HG03175 (cell line): ENCODE results near the gene FAM193B.
"Not testable (repeated sequence)": the region's sequence is repeated elsewhere in the genome, so short reads cannot be mapped to it uniquely, and the experiment has no call there.

ENCODE experiments used
- ATAC-seq: cut with Tn5 transposase; IDR thresholded peaks from one replicate; pipeline ENCODE4 v1.9.1; 2021; ENCODE audit warnings: mild to moderate bottlenecking, moderate library complexity; ENCODE audit not compliant: unreplicated experiment

Gene FAM193B

DNA sequence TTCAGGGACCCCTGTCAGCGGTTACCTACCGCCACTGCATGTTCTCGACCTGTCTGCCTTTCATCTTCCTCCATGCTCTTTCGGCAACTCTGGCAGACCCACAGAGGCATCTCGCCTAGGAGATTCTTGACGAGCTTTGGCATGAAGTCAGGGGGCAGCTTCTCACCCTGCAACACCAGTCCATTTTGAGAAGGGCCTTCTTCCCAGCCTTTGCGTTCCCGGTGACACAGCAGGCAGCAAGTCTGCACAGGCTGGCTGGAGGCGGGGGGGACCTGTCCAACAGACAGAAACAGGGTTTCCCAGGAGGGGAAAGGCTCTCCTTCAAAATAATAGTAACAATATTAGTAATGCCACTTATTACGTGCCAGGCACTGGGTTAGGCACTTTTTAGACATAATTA lies 15.5 kb downstream of the FAM193B start:
- no peak for ATAC-seq

DNA sequence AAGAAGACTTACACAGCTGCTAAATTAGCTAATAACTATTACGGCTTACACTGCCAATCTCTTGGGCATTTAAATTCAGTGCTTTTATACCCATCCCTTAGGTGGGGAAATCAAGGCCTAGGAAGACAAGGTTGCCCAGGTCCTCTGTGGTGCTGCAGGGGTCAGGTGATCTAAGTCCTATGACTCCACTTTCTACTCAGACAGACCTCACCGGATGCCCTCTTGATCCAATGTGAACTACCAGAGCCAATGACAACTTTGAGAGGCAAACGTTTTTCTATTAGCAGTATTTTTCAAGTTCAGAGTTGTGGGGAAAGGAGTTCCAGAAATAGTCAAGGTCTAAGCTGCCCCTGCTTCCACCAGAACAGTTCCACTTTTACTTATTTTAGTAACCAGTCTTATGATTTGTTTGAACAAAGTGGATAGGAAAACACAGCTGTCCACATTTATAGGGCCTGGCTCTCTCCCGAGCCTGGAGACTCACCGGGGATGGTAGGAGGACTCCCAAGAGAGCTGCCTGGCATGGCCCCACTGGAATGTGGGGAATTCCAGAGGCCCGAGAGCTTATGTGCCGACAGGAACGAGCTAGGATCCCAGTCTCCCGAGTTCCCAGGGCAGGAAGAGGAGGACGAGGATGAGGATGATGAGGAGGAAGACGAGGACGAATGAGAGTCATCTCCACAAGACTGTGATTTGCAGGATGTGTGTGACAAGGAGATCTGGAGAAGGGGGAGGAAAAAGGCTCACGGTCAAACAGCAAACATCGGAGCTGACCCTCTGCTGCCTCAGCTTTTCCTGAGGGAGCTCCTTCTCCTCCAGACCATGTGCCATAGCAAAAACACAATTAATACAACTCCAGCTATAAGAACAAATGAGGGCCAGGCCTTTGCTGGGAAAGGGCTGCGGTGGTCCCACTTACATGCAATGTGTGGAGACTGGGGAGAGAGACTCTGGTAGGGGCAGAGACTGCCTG lies 16.7 kb downstream of the FAM193B start:
- no peak for ATAC-seq

DNA sequence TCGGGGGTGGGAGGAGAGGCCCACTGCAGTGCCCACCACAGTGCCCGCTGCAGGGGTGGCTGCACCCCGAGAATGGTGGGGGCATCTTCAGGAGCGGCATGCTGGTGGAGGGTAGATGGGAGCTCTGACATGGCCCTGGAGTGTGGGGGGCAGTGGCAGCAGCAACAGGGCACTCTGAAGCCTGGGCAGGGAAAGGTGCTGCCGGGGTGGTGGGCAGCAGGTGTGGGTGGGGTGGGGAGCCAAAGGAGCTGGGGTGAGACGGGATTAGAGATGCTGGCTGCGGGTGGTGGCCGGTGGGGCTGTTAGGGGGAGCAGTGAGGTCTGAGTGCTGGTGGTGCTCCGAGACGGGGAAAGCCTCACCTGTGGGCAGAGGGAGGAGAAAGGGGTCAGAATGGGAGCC lies 18.0 kb downstream of the FAM193B start:
- no peak for ATAC-seq

DNA sequence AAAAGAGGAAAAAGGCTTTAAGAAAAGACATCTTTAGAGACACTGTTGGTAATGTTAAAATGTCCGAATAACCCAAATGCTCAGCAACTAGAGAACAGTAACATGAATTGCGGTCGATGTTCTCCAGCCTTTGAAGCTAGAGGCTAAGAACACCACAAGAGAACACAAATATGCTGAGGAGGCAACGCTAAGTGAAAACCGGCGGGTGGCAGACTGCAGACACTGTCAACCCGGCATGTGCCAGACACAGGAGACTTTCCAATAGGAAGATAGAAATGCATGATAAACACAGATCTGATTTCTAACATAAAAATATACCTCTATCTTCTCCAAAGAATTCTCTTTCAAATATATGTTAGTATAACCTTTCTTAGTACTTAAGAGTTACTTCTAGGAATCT lies 19.2 kb downstream of the FAM193B start:
- ATAC-seq: no peak

DNA sequence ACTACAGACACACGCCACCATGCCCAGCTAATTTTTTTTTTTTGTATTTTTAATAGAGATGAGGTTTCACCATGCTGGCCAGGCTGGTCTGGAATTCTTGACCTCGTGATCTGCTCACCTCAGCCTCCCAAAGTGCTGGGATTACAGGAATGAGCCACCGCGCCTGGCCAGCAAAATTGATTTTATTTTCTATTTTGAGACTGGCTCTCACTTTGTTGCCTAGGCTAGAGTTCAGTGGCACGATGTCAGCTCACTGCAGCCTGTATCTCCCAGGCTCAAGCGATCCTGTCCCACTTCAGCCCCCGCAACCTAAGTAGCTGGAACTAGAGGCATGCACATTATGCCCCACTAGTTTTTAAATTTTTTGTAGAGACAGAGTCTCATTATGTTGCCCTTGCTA lies 19.9 kb downstream of the FAM193B start:
- not testable (repeated sequence) for ATAC-seq

DNA sequence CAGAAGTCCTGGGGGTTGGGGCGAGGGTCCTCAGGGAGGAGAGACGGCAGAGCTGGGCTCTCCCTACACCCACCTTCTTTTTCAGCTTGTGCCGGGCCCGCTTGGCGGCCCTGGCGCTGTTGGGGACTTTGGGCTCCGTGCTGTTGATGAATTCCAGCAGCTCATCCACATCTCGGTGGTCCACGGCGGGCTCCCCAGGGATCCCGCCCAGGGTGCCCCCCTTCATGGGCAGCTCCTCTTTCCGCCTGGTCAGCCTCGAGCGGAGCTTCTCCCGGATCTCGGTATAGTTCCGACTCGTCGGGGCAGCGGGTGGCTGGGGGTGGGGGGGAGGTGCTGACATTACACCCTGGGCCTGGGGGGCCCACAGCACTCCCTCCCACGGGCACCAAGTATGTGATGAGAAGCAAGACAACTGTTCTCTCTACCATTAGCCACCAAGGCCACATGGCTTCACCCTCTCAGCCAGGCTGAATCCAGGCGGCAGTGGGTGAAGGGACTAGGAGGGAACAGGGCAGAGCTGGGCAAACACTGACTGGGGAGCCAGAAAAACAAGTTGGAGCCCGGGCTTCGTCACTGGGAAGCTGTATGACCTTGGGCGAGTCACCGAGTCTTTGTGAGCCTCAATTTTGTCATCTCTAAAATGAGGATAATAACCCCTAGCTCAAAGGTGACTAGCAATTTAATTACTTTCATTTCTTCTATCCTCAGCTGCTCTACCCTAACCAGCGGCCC lies 23.0 kb downstream of the FAM193B start:
- no peak for ATAC-seq

DNA sequence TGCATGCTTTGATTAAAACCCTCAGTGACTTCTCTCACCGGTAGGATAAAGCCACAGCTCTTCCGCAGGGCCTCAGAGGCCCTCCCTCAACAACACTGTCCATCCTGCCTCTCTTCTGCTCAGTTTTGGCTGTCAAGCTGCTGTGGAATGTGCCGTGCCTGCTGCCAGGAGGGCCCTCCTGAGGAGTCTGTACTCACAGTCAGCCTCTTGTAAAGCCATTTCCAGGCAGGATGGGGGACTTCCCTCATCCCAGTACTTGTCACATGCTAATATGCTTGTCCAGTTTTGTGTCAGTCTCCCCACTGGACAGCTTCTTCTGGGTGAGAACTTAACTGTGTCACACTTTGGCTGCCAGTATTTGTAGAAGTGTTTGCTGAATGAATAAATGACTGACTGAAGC lies 23.7 kb downstream of the FAM193B start:
- no peak for ATAC-seq

DNA sequence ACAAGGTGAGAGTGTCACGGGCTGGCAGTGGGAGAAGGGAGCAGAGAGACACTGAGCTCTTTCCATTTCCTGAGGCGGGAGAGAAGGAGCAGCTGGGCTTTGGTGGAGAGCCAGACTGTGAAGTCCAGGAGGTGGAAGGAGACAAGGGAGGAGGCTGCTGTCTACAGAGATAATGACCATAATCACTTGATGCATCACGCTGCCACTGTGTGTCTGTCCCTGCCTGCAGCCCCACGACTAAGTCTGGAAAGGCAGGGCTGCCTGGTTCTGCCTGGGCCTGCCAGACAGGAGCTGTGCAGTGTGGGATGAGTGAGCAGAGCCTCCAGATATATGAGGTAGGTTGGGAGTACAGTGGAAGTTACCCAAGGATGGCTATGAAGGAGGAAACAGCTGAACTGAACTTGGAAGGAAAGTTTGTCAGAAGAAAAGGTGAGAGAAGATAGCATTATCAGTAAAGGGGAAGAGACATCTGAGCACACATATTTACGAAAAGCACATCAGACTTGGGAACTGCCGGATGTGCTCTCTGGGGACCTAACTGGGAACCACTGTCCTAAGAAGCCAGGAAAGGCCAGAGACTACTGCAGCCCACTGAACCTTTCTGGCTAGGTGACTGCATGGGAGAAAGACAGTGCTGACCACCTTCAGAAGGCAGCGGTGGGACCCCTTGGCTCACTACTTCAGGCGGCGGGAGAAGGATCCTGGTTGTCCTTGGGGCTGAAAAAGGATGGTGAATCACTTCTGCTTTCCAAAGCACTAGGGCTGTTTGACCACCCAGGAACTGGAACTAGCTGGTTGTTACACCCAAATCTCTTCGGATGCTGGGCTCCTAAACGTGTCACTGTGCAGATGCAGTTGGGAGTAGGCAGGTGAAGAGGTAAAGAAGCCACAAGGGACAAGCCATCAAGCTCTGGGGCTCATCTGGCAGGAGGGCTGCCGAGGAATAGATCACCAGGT lies 24.8 kb downstream of the FAM193B start:
- no peak for ATAC-seq

DNA sequence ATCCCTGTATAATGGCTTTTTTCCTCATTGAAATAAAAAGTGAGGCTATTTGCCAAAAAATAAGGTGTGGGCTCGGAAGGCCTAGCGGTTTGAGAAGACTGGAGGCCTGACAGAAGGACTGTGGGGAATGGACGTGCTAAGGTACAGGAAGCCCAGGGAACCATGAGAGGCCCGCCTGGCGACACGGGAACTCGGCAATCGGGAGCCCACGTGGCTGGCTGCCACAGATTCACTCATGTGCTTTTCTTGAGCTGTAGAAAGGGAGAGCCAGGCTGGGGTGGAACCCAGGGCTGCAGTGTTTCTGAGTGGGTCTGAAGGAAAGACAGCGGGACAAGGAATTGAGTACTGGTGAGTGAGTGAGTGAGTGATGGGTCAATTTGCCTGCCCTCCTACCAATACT lies 25.7 kb downstream of the FAM193B start:
- no peak for ATAC-seq

DNA sequence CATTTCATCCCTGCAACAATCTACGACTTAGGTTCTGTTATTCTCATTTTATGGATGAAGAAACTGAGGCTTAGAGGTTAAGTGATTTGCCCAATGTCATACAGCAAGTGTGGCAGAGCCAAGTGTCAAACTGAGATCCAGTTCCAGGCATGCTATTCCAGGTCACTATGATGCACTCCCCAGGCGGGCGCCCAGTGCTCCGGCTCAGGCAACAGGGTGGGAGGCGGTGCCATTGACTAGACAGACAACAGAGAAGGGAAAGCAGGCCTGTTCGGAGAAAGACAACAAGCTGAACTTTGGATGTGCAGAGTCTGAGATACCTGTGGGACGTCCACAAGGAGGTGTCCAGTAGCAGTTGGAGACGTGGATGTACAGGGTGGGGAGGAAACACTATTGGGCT lies 26.8 kb downstream of the FAM193B start:
- ATAC-seq: no peak

DNA sequence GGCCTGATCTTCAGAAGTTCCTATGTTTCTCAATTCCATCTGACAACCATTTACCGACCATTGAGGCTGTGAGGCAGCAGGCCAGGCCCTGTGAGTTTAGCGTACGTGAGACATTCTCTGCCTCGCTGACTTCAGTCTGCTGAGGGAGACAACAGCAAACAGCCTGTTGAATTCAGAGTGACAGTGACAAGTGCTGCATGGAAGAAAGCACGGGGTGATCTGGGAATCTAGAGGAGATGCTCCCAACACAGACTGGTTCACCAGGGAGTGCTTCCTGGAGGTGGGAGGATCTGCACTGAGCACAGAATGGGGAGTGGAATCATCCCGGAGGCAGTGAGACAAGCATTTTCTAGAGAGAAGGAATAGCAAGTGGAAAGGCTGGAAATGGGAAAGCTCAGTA lies 27.6 kb downstream of the FAM193B start:
- no peak for ATAC-seq

DNA sequence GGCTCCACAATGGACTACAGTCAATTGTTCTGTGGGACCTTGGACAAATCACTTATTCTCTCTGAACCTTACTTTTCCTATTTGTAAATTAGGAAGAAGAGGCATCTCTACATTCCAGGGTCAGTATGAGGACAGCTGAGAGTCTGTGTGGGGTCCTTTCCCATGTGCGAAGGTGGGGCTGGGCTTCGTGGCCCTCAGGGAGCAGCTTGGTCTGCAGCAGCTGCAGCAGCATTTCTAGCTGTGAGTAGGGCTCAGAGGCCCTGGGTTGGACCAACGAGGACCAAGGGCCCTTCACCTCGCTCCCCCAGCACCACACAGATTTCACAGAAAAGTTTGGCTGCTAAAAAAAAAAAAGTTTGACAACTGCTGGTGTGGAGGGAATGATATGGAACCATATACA lies 28.2 kb downstream of the FAM193B start:
- no peak for ATAC-seq

DNA sequence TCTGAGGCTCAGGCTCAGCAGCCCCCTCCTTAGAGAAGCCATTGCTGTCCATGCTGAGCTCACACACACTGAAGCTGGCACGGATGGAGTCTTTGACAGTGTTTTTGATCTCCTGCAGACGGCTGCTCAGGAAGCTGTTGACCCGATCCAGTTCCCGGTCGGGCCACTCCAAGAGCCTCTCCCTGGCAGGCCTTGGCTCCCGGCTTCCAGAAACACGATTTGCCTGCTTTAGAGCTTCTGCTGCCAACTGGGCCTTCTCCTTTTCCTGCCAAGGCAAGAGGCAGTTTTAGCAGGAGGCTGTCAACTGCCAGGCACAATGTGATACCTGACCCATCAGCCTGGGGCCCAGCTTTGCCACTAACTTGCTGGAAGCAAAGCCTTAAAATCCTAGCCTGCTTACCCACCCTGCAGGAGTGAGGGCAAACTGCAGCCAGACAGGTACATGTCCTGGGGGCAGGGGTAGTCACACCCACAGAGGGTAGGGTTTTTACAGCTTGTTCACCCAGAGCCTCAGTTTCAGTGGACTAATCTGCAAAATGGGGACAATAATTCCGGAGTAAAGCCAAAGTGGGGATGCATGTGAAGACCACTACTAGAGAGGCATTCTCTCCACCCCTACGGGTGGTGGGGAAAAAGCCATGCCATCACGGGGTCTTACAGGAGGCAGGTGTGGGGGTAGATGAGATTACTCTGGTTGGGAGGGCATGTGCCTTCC lies 29.3 kb downstream of the FAM193B start:
- ATAC-seq: no peak

DNA sequence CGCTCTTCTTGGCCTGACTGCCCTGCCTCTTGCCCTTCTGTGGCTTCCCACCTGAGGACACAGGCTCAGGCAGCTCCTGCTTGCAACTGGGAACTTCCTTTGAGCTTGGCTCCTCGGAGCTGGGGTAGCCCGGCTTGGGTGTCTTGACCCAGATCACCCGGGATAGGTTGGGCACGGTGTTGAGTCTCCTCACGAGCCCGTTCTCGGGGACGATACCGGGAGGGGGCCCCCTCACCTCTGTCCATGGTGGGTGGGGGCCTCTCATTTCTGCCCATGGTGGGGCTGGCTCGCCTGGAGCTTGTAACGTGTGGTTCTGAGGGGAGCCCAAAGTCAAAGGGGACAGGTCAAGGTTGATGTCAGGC lies 29.8 kb downstream of the FAM193B start:
- ATAC-seq: no peak

DNA sequence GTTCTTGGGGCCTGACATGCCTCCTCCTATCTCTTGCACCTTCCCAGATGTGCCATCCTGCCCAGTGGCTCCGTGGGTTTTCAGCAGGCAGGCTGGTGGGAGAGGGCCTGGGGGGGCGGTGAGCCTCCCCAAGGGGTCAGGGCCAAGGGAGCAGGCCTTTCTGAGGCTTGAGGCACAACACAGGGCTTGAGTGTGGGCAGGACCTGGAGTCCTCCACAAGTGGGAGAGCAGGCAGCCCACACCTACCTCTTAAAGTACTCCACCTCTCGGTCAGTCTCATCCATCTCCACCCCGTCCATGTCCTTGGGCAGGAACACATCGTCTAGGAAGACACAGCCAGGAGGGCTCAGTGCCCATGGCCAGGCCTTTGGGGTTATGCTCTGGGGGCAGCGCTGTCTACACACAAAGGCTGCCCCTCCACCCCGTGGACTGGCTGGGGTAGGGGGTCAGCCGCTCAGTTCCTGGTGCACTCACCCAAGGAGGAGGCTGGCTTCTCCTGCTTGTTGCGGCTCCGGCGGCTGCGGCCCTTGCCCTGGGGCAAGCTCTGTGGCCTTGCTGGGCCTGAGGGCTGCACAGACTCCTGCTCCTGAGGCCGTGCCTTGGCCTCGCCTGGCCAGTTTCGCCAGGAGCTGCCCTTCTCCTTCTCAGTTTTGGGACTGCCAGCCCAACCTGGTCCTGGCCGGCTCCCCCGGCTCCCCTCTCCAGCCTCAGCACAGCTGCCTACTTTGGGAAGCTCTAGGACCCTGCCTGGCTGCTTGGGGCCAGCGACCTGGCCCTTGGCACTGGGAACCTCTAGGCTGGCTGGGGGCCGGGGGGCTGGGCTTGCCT lies 30.4 kb downstream of the FAM193B start:
- ATAC-seq: no peak

DNA sequence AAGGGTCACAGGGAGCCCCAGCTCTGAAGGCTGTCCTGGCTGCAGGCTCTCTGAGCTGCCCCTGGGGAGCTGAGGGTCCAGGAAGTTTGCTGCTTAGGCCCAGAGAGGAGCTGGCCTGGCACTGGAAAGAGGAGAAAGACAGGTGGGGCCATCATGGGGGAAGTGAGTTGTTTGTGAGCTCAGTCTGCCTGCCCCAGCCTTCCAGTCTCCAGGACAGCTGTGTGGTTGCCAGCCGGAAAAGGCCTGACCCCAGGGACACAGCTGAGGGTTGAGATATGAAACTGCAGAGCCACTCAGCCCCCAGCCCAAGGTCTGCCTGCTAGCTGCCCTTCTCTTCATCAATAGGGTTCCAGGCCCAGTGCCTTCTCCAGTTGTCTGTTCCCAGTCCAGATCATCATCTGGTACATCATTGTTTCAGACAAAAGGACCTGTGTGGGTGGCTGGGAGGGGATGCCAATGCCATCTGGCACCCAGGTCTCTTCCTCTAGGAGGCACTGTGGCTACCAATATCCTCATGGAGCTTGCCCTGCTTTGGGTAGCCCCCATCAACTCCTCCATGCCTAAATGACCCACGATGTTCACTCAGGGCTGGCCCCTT lies 33.3 kb downstream of the FAM193B start:
- no peak for ATAC-seq

DNA sequence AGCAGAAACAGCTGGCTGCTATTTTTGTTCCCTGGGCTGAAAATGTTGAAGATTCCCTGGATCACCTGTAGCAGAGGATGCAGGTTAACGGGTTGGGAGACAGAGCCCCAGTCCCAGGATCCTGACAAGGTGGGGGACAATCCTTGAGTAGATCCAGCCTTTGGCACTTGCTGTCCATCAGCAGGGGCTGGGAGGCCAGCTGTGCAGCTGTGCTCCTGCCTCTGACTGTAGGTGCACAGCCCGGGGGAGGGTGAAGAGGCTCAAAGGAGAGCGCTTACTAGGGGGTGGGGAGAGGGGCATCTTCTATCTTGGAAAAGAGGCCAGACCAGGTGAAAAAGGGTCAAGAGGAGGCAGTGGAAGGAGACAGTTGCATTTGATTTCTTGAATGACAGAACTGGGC lies 34.1 kb downstream of the FAM193B start:
- no peak for ATAC-seq

DNA sequence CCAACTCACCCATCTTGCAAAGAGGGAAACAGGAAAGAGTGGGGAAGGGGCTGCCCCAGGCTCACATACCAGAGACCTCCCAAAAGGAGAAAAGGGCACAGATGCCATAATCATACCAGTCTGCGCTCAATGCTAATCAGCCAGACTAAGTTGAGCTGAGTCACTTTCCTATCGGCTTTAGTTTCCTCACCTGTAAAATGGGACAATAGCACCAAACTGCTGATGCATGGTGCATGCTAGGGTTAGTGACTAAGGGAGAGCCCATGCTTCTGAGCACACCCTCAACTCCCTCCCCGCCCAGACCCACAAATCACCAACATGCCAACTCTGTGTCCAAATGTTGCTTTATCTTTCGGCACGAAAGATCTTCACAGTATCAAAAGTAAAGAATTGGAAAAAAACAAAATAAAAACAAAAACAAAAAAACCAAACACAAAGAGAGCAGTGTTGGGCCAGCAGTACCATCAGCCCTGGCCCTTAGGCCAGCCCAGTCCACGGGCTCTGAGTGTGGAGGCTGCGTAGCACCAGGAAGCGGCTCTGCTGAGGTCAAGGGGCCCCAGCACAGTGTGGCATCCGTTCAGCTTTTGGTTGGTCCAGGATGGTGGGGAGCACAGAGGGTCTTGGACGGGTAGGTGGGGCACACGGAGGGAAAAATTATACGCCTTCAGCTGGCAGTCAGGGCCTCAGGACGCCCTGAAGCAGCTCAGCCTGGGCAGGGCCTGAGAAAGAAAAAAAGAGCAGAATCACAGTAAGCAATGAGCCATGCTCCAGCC lies 34.7 kb downstream of the FAM193B start:
- ATAC-seq: no peak
